Stimulated activated CD4-positive, alpha-beta T cell treated with anti-CD3 and anti-CD28 coated beads, Interleukin-12 subunit alpha, Interleukin-12 subunit beta, amount 100 ng/mL, for 4 hours (primary cell): ENCODE data around the gene WWOX.

Experiments
- DNase-seq: peaks from one replicate; pipeline ENCODE4 v3.0.0-alpha.2; 2020

The WWOX gene

GRCh38 chr16:78198288-78198687 lies 98.8 kb downstream of the WWOX start:
- no peak for DNase-seq

- DNase-seq: no peak
Observed at GRCh38 chr16:78199325-78200022, 100.0 kb downstream of the WWOX start.

DNA sequence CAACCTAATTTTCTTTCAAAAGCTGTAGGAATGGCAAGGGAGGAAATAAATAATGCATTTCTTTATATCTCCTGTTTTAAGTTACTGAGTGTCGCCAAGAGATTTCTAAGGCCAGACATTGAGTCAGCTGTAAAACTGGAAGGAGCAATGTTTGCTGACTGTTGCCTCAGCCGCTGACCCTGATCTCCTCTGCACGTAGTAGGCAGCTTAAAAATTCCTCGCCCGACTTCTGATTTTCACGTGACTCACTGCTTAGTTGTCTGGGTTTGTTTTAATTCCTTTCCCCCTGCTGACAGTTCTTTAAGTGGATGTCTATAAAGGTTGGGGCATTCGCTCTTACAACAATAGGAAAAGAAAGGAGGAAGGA lies 100.6 kb downstream of the WWOX start:
- no peak for DNase-seq

DNA sequence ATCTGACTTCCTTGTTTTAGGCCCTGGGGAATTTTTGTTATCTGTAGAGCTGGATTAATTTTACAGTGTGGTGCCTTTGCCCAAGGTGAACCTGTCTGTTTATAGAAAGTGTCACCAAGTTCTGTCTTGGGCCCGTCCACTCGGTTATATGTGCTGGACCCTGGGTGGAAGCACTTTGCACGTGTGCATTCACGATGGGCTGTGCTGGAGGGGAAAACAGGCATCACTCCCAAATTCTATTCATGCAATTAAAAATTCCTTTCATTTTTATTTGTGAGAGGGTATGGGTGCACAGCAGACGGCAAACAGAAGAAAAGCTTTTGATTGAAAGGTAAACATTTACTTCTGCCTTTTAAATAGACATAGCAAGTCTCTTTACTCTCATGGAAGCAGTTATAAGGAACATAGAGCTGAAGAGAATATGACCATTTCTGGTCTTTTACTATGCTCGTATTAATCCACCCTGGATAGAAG lies 101.2 kb downstream of the WWOX start:
- DNase-seq: no peak

DNA sequence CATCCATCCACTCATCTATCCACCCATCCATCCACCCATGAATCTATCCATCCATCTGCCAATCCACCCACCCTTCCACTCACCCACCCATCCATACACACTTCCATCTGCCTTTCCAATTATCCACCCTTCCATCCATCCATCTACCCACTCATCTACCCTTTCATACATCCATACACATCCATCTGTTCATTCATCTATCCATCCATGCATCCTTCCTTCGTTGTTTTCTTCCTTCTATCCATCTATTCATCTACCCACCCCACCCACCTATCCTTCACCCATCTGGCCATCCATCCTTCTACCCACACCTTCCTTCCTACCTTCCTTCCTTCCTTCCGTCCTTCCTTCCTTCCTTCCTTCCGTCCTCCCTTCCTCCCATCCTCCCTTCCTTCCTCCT lies 106.1 kb downstream of the WWOX start:
- no peak for DNase-seq

DNA sequence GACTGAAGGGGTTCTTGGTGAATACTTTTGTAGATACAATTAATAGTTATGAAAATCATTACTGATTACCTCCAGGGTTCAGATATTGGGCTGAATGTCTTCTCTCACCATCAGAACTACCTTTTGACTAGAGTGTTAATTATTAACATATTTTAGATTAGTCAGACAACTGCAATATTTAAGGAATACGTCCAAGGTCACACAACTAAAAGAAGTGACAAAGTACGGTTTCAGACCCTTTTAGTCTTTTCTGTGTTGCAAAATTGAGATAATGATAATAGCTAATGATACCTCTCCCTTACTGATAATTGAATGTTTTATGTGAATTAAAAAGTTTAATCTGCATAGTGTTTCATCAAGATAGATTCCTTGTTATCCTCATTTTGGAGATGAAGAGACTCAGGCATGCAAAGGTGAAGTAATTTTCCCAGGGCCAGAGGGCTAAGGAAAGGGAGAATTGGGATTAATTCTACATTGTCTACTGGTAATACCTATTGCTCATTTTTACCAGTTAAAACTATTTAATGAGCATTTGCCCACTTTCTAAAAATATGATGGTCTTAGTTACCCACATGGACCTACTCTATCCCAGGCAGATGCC lies 107.3 kb downstream of the WWOX start:
- DNase-seq: no peak

DNA sequence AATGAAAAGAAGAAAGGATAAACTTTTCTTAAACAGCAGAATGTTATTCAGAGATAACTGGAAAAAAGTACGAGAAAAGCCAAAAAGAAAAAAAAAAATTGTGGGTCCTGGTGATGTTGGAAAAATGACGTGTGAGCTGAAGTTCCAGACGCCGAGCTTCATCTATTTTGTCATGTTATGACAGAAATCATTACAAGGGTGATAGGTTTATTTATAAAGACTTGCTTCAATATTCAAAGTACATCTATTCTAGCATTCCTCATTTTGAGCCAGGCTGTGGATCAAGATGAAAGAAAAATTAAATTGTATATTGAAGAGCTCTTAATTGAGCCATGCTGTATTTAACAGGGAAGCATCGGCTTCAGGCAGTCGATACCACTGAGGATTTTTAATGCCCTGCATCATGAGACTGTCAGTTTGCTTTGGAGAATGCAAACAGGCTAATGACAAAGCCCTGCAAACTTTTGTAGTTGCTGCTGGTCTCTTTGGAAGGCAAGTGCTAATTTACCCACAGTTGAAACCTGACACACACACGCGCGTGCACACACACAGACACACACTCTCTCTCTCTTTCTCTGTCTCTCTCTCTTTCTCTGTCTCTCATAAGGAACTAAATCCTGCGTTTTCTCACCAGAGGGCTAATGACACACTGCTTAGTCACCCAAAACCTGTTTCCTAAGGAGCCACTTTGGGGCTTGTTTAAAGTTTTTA lies 110.7 kb downstream of the WWOX start:
- no peak for DNase-seq

DNA sequence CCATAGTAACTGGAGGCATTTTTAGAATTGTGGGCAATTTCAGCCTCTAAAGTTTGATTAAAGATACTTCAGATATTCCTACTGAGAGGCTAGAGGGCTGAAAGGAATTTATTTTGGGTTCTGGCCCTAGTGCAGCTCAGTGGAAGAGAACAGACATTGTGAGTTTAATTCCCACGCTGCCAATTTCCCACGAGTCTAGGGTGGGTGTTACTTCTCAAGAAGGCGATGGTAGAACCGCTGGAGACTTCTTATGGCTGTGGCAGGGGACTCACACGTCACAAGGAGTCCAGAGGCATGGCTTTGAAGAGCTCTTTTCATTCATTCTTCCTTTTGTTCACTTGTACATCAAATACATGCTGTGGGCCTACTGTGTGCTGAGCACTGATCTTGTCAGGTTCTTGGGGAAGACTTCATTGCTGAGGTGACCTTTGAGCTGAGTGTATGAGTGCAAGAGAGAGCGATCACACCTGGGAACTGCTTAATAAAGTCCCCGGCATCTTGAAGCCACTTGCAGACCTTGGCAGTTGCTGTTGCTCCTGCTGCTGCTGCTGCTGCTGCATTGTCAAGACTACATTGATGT lies 111.7 kb downstream of the WWOX start:
- DNase-seq: no peak

- DNase-seq: no peak
Observed at GRCh38 chr16:78211946-78212345, 112.5 kb downstream of the WWOX start.

DNA sequence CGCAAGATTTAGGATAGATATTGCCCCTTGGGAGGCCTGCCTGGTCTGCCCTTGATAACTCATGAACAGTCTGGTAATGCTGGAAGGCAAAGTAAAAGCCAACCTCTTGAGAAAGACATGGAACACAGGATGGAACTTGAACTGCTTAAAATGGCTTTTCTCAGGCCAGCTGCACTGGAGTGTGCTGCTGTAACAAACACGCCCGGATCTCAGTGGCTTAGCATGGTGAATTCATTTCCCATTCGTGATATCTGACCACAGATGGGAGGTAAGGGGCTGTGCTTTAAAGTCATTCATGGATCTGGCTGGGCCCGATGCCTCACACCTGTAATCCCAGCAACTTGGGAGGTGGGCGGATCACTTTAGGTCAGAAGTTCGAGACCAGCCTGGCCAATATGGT lies 113.2 kb downstream of the WWOX start:
- DNase-seq: no peak

DNA sequence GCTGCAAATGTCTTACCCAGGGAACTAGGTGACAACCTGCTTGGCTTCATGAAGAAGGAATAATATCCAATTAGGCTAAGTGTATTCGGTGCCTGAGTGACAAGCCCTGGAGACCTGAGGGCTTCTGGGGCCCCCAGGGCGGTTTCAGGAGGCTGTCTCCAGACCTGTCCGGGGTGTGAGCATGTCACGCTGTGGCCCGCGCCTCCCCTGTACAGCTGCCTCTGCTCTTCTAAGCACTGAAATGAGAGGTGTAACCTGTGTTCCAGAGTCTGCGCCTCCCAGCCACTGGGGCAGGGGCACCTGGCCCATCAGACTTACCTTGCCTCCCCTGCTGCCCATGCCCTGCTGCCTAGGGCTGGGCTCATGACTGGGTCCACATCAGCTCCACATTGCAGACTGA lies 114.3 kb downstream of the WWOX start:
- DNase-seq: no peak

GRCh38 chr16:78215222-78215621 lies 115.8 kb downstream of the WWOX start:
- DNase-seq: no peak

DNA sequence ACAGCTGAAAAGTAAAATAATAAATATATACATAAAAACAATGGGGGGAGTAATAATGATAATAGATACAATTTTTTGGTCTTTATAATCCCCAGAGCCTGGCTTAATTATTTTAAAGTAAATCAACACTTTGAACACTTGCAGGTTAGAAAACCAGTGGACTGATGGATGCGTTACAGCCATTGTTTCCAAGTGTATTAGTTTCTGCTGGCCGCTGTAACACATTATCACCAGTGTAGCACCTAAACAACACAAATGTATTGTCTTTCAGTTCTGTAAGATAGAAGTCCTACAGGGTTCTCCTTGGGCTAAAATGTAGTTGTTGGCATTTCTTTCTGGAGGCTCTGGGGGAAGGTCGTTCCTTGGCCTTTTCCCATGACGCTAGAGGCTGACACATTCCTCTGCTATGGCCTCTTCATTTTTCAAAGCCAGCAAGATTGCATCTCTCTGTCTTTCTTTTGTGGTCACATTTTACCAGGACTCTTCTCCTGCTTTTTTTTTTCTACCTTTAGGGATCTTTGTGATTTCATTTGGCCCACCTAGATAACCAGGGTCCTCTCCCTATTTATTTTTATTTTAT lies 116.8 kb downstream of the WWOX start:
- DNase-seq: no peak

GRCh38 chr16:78217276-78217675 lies 117.8 kb downstream of the WWOX start:
- no peak for DNase-seq

- DNase-seq: no peak
Observed at GRCh38 chr16:78218279-78218678, 118.8 kb downstream of the WWOX start.

GRCh38 chr16:78218856-78219651 lies 119.6 kb downstream of the WWOX start:
- DNase-seq: no peak

DNA sequence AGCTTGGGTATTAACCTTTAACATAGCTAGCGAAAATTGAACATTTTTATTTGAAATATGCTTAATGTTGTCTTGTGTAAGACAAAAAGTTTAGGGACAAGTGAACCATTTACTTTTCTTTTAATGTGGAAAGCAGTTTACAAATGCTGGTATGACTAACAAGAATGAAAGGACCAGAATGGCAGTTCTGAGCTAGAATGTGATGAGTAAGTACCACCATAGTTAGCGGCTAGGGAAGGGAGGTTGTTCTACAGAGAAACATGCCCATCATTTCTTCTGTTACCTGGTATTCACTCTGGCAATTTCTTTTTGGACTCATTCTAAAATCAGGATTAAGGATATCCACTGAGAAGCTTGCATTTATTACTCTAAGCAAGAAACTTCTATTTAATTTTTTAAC lies 121.1 kb downstream of the WWOX start:
- DNase-seq: no peak

GRCh38 chr16:78221892-78222291 lies 122.4 kb downstream of the WWOX start:
- DNase-seq: no peak

DNA sequence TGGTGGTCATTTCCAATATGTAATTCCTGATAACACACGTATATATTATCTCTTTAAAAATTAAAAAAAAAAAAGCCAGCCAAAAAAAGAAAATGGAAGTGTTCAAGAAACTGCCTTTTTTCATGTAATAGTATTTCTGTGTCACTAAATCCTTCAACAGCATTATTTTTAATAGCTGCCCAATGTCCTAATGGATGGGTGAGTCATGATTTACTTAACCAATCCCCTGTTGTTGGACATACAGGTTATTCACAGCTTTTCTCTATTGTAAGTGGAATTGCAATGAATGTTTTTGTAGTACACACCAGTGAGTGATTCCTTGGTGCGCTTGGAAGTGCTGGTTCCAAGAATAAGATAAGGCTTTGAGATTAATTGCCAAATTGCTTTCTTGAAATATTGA lies 124.9 kb downstream of the WWOX start:
- no peak for DNase-seq

GRCh38 chr16:78225919-78226318 lies 126.5 kb downstream of the WWOX start:
- no peak for DNase-seq

DNA sequence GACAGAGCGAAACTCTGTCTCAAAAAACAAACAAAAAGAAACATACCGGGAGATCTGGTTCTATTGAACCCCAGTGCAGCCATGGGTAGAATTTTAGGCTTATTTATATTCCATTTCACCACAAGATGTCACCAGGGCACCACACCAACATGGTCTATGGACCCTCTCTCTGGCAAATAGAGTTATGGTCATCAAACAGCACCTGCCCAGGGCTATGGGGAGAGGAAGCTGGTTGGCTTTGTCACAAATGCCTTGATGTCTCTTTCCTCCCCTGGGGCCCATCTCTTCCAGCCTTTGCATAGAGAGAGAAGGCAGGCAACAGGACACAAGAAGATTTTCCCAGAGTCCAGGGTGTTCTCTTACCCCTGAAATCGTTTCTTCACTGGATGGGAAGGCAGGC lies 128.4 kb downstream of the WWOX start:
- DNase-seq: no peak

DNA sequence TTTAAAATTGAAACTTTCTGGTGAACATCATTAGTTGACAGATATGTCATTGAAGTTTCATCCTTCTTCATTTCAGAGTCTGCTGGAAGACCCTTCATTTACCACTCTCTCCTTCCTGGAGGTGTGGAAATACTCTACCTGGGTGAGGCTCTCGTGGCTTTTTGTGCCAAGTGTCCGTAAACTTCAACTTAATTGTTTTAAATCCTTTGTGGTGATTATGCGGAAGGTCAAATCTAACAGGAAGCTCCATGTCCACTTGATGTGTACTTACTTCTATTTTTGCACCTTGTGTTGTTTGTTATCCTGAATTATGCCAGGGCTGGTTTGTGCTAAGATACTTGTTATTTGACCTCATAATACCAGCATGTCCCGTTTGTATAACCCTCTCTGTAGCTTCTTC lies 129.2 kb downstream of the WWOX start:
- DNase-seq: no peak

DNA sequence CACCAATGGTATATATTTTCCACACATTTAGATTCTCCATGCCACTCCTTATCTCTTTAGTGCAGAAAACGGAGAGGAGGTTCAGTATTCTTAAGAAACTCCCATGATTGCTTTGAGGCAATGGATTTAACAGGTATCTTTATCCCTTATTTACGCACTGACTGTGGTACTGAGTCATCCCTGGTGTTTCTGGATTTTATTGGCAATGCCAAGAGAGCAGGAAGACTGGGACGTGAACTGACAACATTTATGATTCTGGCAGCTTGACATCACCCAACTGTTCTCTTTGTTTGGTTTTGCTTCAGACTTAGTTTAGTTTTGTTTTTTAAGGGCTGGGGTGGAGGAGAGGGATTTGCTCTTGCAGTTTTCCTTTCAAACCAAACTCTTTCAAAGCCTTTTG lies 131.4 kb downstream of the WWOX start:
- no peak for DNase-seq
